ENCODE results near the gene SLC43A3. TPM values are rescaled to one million over a fixed set of nuclear protein-coding genes. Genes with fewer than 3 reads are reported as not detected.

SLC43A3 gene
- total RNA-seq, 2 donors from 2014 or later: 10.6 to 13.8 TPM

GRCh38 chr11:57475191-57475590 lies 48.3 kb upstream of the SLC43A3 start:
- Mint-ChIP-seq H3K27me3 (ENCODE audit: insufficient read depth) (peaks cover 89% of the 10 kb centered on the region), H3K4me1 (peaks cover 4% of the 10 kb centered on the region), H3K9me3 (no peaks in the 10 kb centered on the region), H3K36me3 (ENCODE audit: low read depth) (no peaks in the 10 kb centered on the region), H3K27ac (no peak overlapping the region), H3K4me3 (no peak overlapping the region)
- H3K36me3 ChIP-seq (ENCODE audit: control insufficient read depth, insufficient read depth, low read length): no peaks in the 10 kb centered on the region
- no peak for DNase-seq
- no peak overlapping the region for H3K4me3 ChIP-seq (ENCODE audit: low read length)
- H3K9me3 ChIP-seq (ENCODE audit: control insufficient read depth, low read length): no peaks in the 10 kb centered on the region
- H3K4me1 ChIP-seq (ENCODE audit: control insufficient read depth, insufficient read depth, low read length): no peaks in the 10 kb centered on the region
- H3K27ac ChIP-seq (ENCODE audit: low read depth, low read length): no peak overlapping the region
- peaks cover 88% of the 10 kb centered on the region for H3K27me3 ChIP-seq (ENCODE audit: control insufficient read depth, insufficient read depth, low read length, poor library complexity, severe bottlenecking)
- no peak overlapping the region for H3K9ac ChIP-seq (ENCODE audit: extremely low read depth, low read length, poor library complexity, severe bottlenecking)
- WGBS, 2 experiments (ENCODE audit: insufficient coverage in 1 of 2, insufficient read length in 1 of 2): 74% methylated on average over 1 of the region's 1 CpG; no CpG with 5 or more reads in 1 of the 2 experiments
- TF ChIP-seq CTCF (conservative IDR thresholded peaks at IDR 0.05): no peak

DNA sequence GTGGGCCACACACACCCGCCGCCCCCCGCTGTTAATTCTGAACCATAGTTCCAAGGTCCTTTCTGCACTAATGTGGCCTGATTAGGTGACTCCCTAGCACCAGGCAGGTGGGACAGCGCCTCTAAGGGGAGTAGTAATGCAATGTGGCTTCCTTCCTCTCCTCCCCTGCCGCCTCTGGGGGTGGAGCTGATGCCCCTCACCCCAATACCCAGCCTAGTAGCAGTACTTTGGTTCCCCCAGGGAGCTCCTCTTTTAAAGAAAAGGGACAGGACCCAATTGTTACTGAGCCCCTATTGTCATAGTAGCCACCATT lies 47.8 kb upstream of the SLC43A3 start:
- 79 to 80% methylated on average over 5 of the region's 5 CpGs for WGBS, 2 experiments (ENCODE audit: insufficient coverage in 1 of 2, insufficient read length in 1 of 2)
- Mint-ChIP-seq H3K9me3 (no peaks in the 10 kb centered on the region), H3K4me1 (peaks cover 2% of the 10 kb centered on the region), H3K27me3 (ENCODE audit: insufficient read depth) (peaks cover 89% of the 10 kb centered on the region), H3K36me3 (ENCODE audit: low read depth) (no peaks in the 10 kb centered on the region), H3K4me3 (no peak overlapping the region), H3K27ac (no peak overlapping the region)
- no peak for TF ChIP-seq CTCF (conservative IDR thresholded peaks at IDR 0.05)
- H3K27ac ChIP-seq (ENCODE audit: low read depth, low read length): no peak overlapping the region
- H3K4me3 ChIP-seq (ENCODE audit: low read length): no peak overlapping the region
- H3K9ac ChIP-seq (ENCODE audit: extremely low read depth, low read length, poor library complexity, severe bottlenecking): no peak overlapping the region
- no peaks in the 10 kb centered on the region for H3K36me3 ChIP-seq (ENCODE audit: control insufficient read depth, insufficient read depth, low read length)
- peaks cover 89% of the 10 kb centered on the region for H3K27me3 ChIP-seq (ENCODE audit: control insufficient read depth, insufficient read depth, low read length, poor library complexity, severe bottlenecking)
- peak; percentile 68 for DNase-seq
- no peaks in the 10 kb centered on the region for H3K9me3 ChIP-seq (ENCODE audit: control insufficient read depth, low read length)
- H3K4me1 ChIP-seq (ENCODE audit: control insufficient read depth, insufficient read depth, low read length): no peaks in the 10 kb centered on the region

DNA sequence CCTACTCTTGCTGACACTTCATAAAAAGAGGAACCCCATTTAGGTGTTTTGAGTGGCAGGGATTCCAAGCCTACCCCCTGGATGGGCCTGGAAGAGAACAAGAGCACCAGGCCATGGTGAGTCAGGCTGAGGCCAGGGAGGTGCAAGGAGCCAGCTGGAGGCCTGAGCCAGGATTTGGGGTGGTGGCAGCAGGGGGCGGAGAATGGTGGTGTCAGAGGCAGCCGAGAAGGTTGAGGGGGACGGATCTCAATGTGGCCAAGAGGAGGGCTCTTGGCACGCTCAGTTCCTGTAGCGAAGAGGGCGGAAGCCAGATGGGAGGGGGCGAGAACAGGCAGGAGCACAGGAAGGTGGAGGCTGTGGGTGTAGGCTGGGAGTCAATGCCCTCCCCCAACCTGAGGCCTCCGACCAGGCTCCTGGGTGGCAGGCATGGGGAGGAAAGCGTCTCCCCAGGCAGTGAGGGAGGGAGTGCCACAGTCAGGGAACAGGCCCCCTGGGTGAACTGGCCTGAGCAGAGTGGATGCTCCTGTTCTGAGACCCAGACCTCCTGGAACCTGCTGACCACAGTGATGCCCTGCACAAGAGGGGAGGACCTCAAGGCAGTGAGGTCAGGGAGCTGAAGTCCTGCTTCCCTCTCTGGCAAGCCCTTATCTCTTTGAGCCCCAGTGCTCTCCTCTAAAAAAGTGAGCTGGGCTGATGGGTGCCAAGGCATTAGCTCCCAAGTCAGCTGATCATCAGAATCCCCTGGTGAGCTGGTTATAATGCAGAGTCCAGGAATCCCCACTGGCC lies 47.3 kb upstream of the SLC43A3 start:
- no peak overlapping the region for H3K4me3 Mint-ChIP-seq
- Histone ChIP-seq H3K27me3 (ENCODE audit: control insufficient read depth, insufficient read depth, low read length, poor library complexity, severe bottlenecking) (peaks cover 89% of the 10 kb centered on the region), H3K4me3 (ENCODE audit: low read length) (no peak overlapping the region), H3K36me3 (ENCODE audit: control insufficient read depth, insufficient read depth, low read length) (no peaks in the 10 kb centered on the region), H3K4me1 (ENCODE audit: control insufficient read depth, insufficient read depth, low read length) (no peaks in the 10 kb centered on the region), H3K9me3 (ENCODE audit: control insufficient read depth, low read length) (no peaks in the 10 kb centered on the region), H3K27ac (ENCODE audit: low read depth, low read length) (no peak overlapping the region), H3K9ac (ENCODE audit: extremely low read depth, low read length, poor library complexity, severe bottlenecking) (no peak overlapping the region)
- 60 to 73% methylated on average over 4 to 9 of the region's 9 CpGs for WGBS, 2 experiments (ENCODE audit: insufficient coverage in 1 of 2, insufficient read length in 1 of 2)
- no peak overlapping the region for H3K27ac Mint-ChIP-seq
- H3K4me1 Mint-ChIP-seq: peaks cover 2% of the 10 kb centered on the region
- DNase-seq: peak; percentile 60
- H3K27me3 Mint-ChIP-seq (ENCODE audit: insufficient read depth): peaks cover 86% of the 10 kb centered on the region
- no peaks in the 10 kb centered on the region for H3K9me3 Mint-ChIP-seq
- H3K36me3 Mint-ChIP-seq (ENCODE audit: low read depth): no peaks in the 10 kb centered on the region
- TF ChIP-seq CTCF (conservative IDR thresholded peaks at IDR 0.05): no peak
